ENCODE results near the gene KCNQ1. TPM values are rescaled to one million over a fixed set of nuclear protein-coding genes. Genes with fewer than 3 reads are reported as not detected.
A peak's percentile ranks its signal among the peaks of the same experiment; 100 is the strongest.

KCNQ1 gene
- total and polyA plus RNA-seq, 9 donors, result 1.4 to 17.2 (median 3.8) TPM

GRCh38 chr11:2896047-2896446 is 451.2 kb downstream of the KCNQ1 start:
- TF ChIP-seq POLR2A (IDR thresholded peaks at IDR 0.05) (no peak), EP300 (IDR thresholded peaks at IDR 0.05) (no peak), CTCF (IDR thresholded peaks at IDR 0.05) (no peak)
- 65 to 77% (median 77%) methylated on average over 9 of the region's 9 CpGs for WGBS, 3 donors
- intact Hi-C loops (cut with DNase I), result loop anchor here in 2 of 4 donors (10.0 kb wide), 2 partner anchors 471 to 491 kb away; partner anchors contain the start of gene TSSC4 (in 1 of the 2)

GRCh38 chr11:2897048-2897447 is 452.2 kb downstream of the KCNQ1 start:
- DNase-seq, result peak in 1 of 5 donors; percentile 23
- no peak for TF ChIP-seq POLR2A (IDR thresholded peaks at IDR 0.05)
- no peak for TF ChIP-seq CTCF (IDR thresholded peaks at IDR 0.05)
- TF ChIP-seq EP300 (IDR thresholded peaks at IDR 0.05), result no peak
- 81 to 87% (median 86%) methylated on average over 4 to 6 of the region's 6 CpGs for WGBS, 3 donors
- no peak overlapping the region for H3K27ac ChIP-seq
- intact Hi-C loops (cut with DNase I), result loop anchor here in 2 of 4 donors (10.0 kb wide), 2 partner anchors 472 to 492 kb away; partner anchors contain the start of gene TSSC4 (in 1 of the 2)
- H3K9me3 ChIP-seq, result no peaks in the 10 kb centered on the region
- peaks cover 9% of the 10 kb centered on the region for H3K4me1 ChIP-seq (ENCODE audit: insufficient read depth)
- H3K4me3 ChIP-seq, result no peak overlapping the region
- H3K27me3 ChIP-seq, result no peaks in the 10 kb centered on the region
- no peaks in the 10 kb centered on the region for H3K36me3 ChIP-seq

More at GRCh38 chr11:2896047-2896446, 451.2 kb downstream of the KCNQ1 start:
- DNase-seq, result peak in 1 of 5 donors; percentile 13
- peaks cover 13% of the 10 kb centered on the region for H3K4me1 ChIP-seq (ENCODE audit: insufficient read depth)
- H3K36me3 ChIP-seq, result no peaks in the 10 kb centered on the region
- H3K27ac ChIP-seq, result no peak overlapping the region
- H3K9me3 ChIP-seq, result no peaks in the 10 kb centered on the region
- H3K4me3 ChIP-seq, result no peak overlapping the region
- no peaks in the 10 kb centered on the region for H3K27me3 ChIP-seq

GRCh38 chr11:2898366-2899079 is 453.7 kb downstream of the KCNQ1 start:
- H3K4me3 ChIP-seq, result no peak overlapping the region
- no peaks in the 10 kb centered on the region for H3K9me3 ChIP-seq
- TF ChIP-seq POLR2A (IDR thresholded peaks at IDR 0.05) (no peak), EP300 (IDR thresholded peaks at IDR 0.05) (no peak), CTCF (IDR thresholded peaks at IDR 0.05) (no peak)
- no peak overlapping the region for H3K27ac ChIP-seq
- 64 to 80% (median 73%) methylated on average over 9 to 12 of the region's 12 CpGs for WGBS, 3 donors
- no peaks in the 10 kb centered on the region for H3K27me3 ChIP-seq
- peak in 1 of 5 donors; percentile 14 for DNase-seq
- intact Hi-C loops (cut with DNase I), result loop anchor here in 2 of 4 donors (10.0 kb wide), 2 partner anchors 474 to 494 kb away; partner anchors contain the start of gene TSSC4 (in 1 of the 2)
- H3K36me3 ChIP-seq, result no peaks in the 10 kb centered on the region
- H3K4me1 ChIP-seq (ENCODE audit: insufficient read depth), result peaks cover 8% of the 10 kb centered on the region

Small RNA genes within 50 kb of the gene (small RNA-seq; reads per million reads assigned to genes)
- gene AC013791.1 (not detected), gene COX6CP18 (not detected), gene RF01947 (not detected), gene RF01948 (not detected), gene RF01950 (not detected)

Other genes with a start within 250 kb of the KCNQ1 start
- gene ASCL2, start 174.4 kb upstream of the KCNQ1 start, total RNA-seq, result 1 to 10 TPM in 1 of 7 donors, under 1 TPM in 6; 0.18 to 1.3 (median 0.25) TPM
- gene ASCL2, start 174.4 kb upstream of the KCNQ1 start, polyA plus RNA-seq, result under 1 TPM; 0.10 to 0.12 TPM
- gene C11orf21, start 143.1 kb upstream of the KCNQ1 start, total RNA-seq, result under 1 TPM in 5 of 7 donors, not detected in 2; 0.12 to 0.75 (median 0.31) TPM
- under 1 TPM; 0.35 to 0.65 TPM for gene C11orf21, start 143.1 kb upstream of the KCNQ1 start, polyA plus RNA-seq
- 1 to 10 TPM in 3 of 7 donors, under 1 TPM in 3, not detected in 1; 0.63 to 3.9 (median 1.3) TPM for gene TSPAN32, start 143.0 kb upstream of the KCNQ1 start, total RNA-seq
- gene TSPAN32, start 143.0 kb upstream of the KCNQ1 start, polyA plus RNA-seq, result 1 to 10 TPM in 1 of 2 donors, not detected in 1; 1.3 TPM
- 100 to 1,000 TPM; 206 to 723 (median 541) TPM for gene CD81, start 67.7 kb upstream of the KCNQ1 start, total RNA-seq
- gene CD81, start 67.7 kb upstream of the KCNQ1 start, polyA plus RNA-seq, result 100 to 1,000 TPM; 365 to 661 TPM
- 10 to 100 TPM; 37.1 to 73.4 (median 49.4) TPM for gene TSSC4, start 44.3 kb upstream of the KCNQ1 start, total RNA-seq
- gene TSSC4, start 44.3 kb upstream of the KCNQ1 start, polyA plus RNA-seq, result 10 to 100 TPM in 1 of 2 donors, 1 to 10 TPM in 1; 1.3 to 41.7 TPM
- under 1 TPM in 2 of 7 donors, not detected in 5; 0.08 to 0.11 TPM for gene TRPM5, start 494 bp upstream of the KCNQ1 start, total RNA-seq
- gene TRPM5, start 494 bp upstream of the KCNQ1 start, polyA plus RNA-seq, result under 1 TPM in 1 of 2 donors, not detected in 1; 0.05 TPM